ENCODE results near the gene PRKG1.
"Not testable (repeated sequence)": the region's sequence is repeated elsewhere in the genome, so short reads cannot be mapped to it uniquely, and the experiment has no call there.

PRKG1 gene

GRCh38 chr10:51683031-51683691 lies 608.9 kb downstream of the PRKG1 start:
- no peak for DNase-seq

GRCh38 chr10:51685768-51686167 lies 611.5 kb downstream of the PRKG1 start:
- DNase-seq = no peak

- no peak for DNase-seq
Measured at GRCh38 chr10:51687296-51687695, 613.0 kb downstream of the PRKG1 start.

GRCh38 chr10:51688826-51689225 lies 614.5 kb downstream of the PRKG1 start:
- not testable (repeated sequence) for DNase-seq

- DNase-seq = no peak
Measured at GRCh38 chr10:51689536-51689935, 615.2 kb downstream of the PRKG1 start.

- DNase-seq = no peak
Measured at GRCh38 chr10:51691135-51691534, 616.8 kb downstream of the PRKG1 start.

- DNase-seq = no peak
Measured at GRCh38 chr10:51694086-51694768, 619.9 kb downstream of the PRKG1 start.

GRCh38 chr10:51696251-51696650 lies 622.0 kb downstream of the PRKG1 start:
- DNase-seq = no peak

- no peak for DNase-seq
Measured at GRCh38 chr10:51698473-51699063, 624.3 kb downstream of the PRKG1 start.

GRCh38 chr10:51699145-51699474 lies 624.8 kb downstream of the PRKG1 start:
- no peak for DNase-seq

GRCh38 chr10:51699475-51700227 lies 625.4 kb downstream of the PRKG1 start, which contains the start of gene CSTF2T:
CSTF2T (minus strand) TSS chr10:51699595; CDS start chr10:51699549, 46 bp downstream.
- peak; percentile 95 for DNase-seq

- DNase-seq = no peak
Measured at GRCh38 chr10:51700228-51700817, 626.0 kb downstream of the PRKG1 start.

- DNase-seq = no peak
Measured at GRCh38 chr10:51705774-51706173, 631.5 kb downstream of the PRKG1 start.

GRCh38 chr10:51706225-51706624 lies 631.9 kb downstream of the PRKG1 start:
- DNase-seq = no peak

- no peak for DNase-seq
Measured at GRCh38 chr10:51707392-51707791, 633.1 kb downstream of the PRKG1 start.

GRCh38 chr10:51707821-51708424 lies 633.6 kb downstream of the PRKG1 start:
- DNase-seq = no peak

GRCh38 chr10:51708609-51709008 lies 634.3 kb downstream of the PRKG1 start:
- DNase-seq = no peak

GRCh38 chr10:51709324-51709972 lies 635.2 kb downstream of the PRKG1 start:
- no peak for DNase-seq

GRCh38 chr10:51711519-51711891 lies 637.2 kb downstream of the PRKG1 start:
- no peak for DNase-seq

GRCh38 chr10:51716981-51717380 lies 642.7 kb downstream of the PRKG1 start:
- no peak for DNase-seq

GRCh38 chr10:51718804-51719291 lies 644.6 kb downstream of the PRKG1 start:
- DNase-seq = no peak

- no peak for DNase-seq
Measured at GRCh38 chr10:51724038-51724437, 649.8 kb downstream of the PRKG1 start.
